Right lobe of liver (tissue), 4 donors: ENCODE results near the gene NEK9.

Source experiments
- POLR2A ChIP-seq: fragments of 450-650 bp; IDR thresholded peaks from one replicate; pipeline ENCODE4 v1.6.1; 2017; ENCODE audit warnings: antibody characterized with exemption, mild to moderate bottlenecking
- TF ChIP-seq, protein P1 (sequence below), 4 donors: fragments of 200-600 bp in 3 of 4; fragments of 450-650 bp in 1 of 4; IDR thresholded peaks; one replicate each; pipeline versions ENCODE4 v1.5.1 to v1.8.0; 2016 to 2022; ENCODE audit warnings: antibody characterized with exemption in 4 of 4, mild to moderate bottlenecking in 2 of 4
- donor health status: DM: no; HTN: no; CAD: no.
- donor health status: DM: no; HTN: no; CAD: no.
- donor health status: DM: no; HTN: yes; CAD: no.

DNA sequence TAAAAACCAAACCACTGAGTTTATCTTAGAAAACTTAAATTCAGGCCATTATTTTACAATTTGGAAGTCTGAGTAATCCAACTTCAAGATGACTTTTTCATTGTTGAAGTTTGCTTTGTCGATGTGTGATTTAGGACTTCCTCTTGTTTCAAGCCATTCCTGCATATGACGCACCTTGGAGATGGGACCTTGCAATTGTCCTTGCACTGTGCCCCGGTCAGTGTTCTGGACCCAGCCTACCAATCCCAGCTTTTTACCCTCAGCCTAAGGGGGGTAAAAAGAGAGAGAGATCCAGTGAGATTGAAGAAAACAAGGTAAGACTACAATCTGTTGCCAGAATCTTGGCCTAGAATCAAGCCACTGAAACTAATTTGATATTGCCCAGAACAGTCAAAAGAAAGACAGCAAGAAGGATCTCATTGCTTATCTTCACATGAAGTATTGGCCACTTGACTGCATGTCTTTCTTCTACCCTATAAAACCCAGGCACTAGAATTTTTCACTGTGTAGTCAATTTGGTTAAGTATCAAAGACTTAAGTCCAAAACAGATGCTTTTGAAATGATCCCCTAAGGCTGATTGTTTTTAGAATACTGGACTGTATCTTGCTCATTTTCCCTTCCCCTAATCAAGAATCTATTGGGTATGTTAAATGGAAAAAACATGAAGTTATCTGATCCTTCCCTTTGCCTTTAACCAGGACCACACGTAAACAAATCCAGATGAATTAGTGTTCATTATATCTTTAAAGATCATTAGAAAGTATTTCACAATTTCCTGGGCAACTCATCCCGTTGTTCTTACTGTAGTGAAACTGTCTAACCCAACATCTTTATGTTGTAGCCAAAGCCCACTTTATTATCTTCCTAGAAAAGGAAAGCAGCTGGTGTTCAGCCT is 73.2 kb downstream of the NEK9 start:
- TF ChIP-seq, protein P1, sequence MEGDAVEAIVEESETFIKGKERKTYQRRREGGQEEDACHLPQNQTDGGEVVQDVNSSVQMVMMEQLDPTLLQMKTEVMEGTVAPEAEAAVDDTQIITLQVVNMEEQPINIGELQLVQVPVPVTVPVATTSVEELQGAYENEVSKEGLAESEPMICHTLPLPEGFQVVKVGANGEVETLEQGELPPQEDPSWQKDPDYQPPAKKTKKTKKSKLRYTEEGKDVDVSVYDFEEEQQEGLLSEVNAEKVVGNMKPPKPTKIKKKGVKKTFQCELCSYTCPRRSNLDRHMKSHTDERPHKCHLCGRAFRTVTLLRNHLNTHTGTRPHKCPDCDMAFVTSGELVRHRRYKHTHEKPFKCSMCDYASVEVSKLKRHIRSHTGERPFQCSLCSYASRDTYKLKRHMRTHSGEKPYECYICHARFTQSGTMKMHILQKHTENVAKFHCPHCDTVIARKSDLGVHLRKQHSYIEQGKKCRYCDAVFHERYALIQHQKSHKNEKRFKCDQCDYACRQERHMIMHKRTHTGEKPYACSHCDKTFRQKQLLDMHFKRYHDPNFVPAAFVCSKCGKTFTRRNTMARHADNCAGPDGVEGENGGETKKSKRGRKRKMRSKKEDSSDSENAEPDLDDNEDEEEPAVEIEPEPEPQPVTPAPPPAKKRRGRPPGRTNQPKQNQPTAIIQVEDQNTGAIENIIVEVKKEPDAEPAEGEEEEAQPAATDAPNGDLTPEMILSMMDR (IDR thresholded peaks at IDR 0.05): no peak
- TF ChIP-seq POLR2A: no peak
